A673 (cell line): ENCODE data around the gene MLIP. TPM values are rescaled to one million over a fixed set of nuclear protein-coding genes. Genes with fewer than 3 reads are reported as not detected.

ENCODE experiments used
- BruUV-seq: library from RNA; stranded (reverse); fragments of 400-500 nt; replicated peaks from 2 replicates; lab custom pipeline; 2021; lab: Mats Ljungman, UMichigan
- CTCF ChIA-PET: fragments of 300-600 bp; sonication (Branson Sonifier 250); formaldehyde crosslinking; loops from one replicate; lab custom pipeline; 2022; ENCODE audit warnings: antibody characterized with exemption; lab: Charles Lee
- POLR2A ChIA-PET: fragments of 300-600 bp; sonication (Branson Sonifier 250); formaldehyde crosslinking; loops from one replicate; lab custom pipeline; 2022; ENCODE audit warnings: antibody characterized with exemption; ENCODE audit not compliant: low non-redundant PET; lab: Charles Lee
- DNase-seq: peaks from one replicate; pipeline ENCODE4 v3.0.0-alpha.2; 2015; ENCODE audit warnings: low spot score
- H3K27ac ChIP-seq: fragments of 200-600 bp; sonication (generic); 2 replicates; pipeline ENCODE4 v1.5.1; 2016; ENCODE audit warnings: mixed run types, low read depth, mild to moderate bottlenecking, mixed read lengths, antibody characterized with exemption, low read length; ENCODE audit not compliant: poor library complexity, severe bottlenecking
- H3K27me3 ChIP-seq: fragments of 200-600 bp; sonication (generic); replicated peaks from 2 replicates; pipeline ENCODE4 v1.6.1; 2017; ENCODE audit warnings: mixed run types, low read depth, mild to moderate bottlenecking, mixed read lengths, antibody characterized with exemption, low read length; ENCODE audit not compliant: insufficient read depth, poor library complexity
- H3K36me3 ChIP-seq: fragments of 200-600 bp; sonication (generic); 2 replicates; pipeline ENCODE4 v1.6.1; 2016; ENCODE audit warnings: mixed run types, mild to moderate bottlenecking, mixed read lengths, antibody characterized with exemption, low read length; ENCODE audit not compliant: insufficient read depth, poor library complexity, severe bottlenecking
- H3K4me1 ChIP-seq: fragments of 200-600 bp; sonication (generic); 2 replicates; pipeline ENCODE4 v1.6.1; 2017; ENCODE audit warnings: mixed run types, mild to moderate bottlenecking, mixed read lengths, antibody characterized with exemption, low read length; ENCODE audit not compliant: insufficient read depth, poor library complexity, severe bottlenecking
- H3K4me3 ChIP-seq: fragments of 200-600 bp; sonication (generic); 2 replicates; pipeline ENCODE4 v1.5.1; 2016; ENCODE audit warnings: low read depth, mixed run types, mild to moderate bottlenecking, mixed read lengths, low read length; ENCODE audit not compliant: poor library complexity, severe bottlenecking
- H3K9me3 ChIP-seq: fragments of 200-600 bp; sonication (generic); 2 replicates; pipeline ENCODE4 v1.6.1; 2016; ENCODE audit warnings: mixed run types, low read depth, mild to moderate bottlenecking, mixed read lengths, antibody characterized with exemption, low read length; ENCODE audit not compliant: poor library complexity, severe bottlenecking
- EZH2 ChIP-seq: fragments of 200-600 bp; sonication (generic); IDR thresholded peaks from 2 replicates; pipeline ENCODE4 v1.6.1; 2017; ENCODE audit warnings: borderline replicate concordance, low read depth, mild to moderate bottlenecking, mixed read lengths, antibody characterized with exemption, low read length; ENCODE audit not compliant: poor library complexity, severe bottlenecking
- intact Hi-C: fragments of 100-400 bp; cut with micrococcal nuclease; formaldehyde crosslinking; loops from one replicate; pipeline ENCODE4 v1.10.0; 2022; ENCODE audit not compliant: unreplicated experiment
- total RNA-seq: library from RNA; stranded (reverse); gene quantifications from 2 replicates; pipeline ENCODE4 v1.2.3, GENCODE V29; 2021
- TF ChIP-seq, protein P1 (sequence below): fragments of 300-800, 200-600 bp; sonication (generic); conservative IDR thresholded peaks from 2 replicates; pipeline ENCODE4 v1.5.1; 2017; ENCODE audit warnings: low read depth, mild to moderate bottlenecking, antibody characterized with exemption, low read length, moderate library complexity, mixed read lengths

Gene MLIP
- total RNA-seq, 1 experiment from 2014 or later = 0.58 TPM

- CTCF ChIA-PET = no interaction called here
- POLR2A ChIA-PET = no interaction called here
- no TSS peak for BruUV-seq
Measured at GRCh38 chr6:54095723-54096122, 15.5 kb upstream of the MLIP start.

GRCh38 chr6:54096811-54097210, 14.4 kb upstream of the MLIP start:
- POLR2A ChIA-PET = no interaction called here
- intact Hi-C loops = no loop called here
- no peak overlapping the region for H3K27ac ChIP-seq
- CTCF ChIA-PET = no interaction called here
- H3K4me1 ChIP-seq = no peaks in the 10 kb centered on the region
- no peaks in the 10 kb centered on the region for H3K27me3 ChIP-seq
- no peak for DNase-seq
- no peak for TF ChIP-seq EZH2
- TF ChIP-seq, protein P1, sequence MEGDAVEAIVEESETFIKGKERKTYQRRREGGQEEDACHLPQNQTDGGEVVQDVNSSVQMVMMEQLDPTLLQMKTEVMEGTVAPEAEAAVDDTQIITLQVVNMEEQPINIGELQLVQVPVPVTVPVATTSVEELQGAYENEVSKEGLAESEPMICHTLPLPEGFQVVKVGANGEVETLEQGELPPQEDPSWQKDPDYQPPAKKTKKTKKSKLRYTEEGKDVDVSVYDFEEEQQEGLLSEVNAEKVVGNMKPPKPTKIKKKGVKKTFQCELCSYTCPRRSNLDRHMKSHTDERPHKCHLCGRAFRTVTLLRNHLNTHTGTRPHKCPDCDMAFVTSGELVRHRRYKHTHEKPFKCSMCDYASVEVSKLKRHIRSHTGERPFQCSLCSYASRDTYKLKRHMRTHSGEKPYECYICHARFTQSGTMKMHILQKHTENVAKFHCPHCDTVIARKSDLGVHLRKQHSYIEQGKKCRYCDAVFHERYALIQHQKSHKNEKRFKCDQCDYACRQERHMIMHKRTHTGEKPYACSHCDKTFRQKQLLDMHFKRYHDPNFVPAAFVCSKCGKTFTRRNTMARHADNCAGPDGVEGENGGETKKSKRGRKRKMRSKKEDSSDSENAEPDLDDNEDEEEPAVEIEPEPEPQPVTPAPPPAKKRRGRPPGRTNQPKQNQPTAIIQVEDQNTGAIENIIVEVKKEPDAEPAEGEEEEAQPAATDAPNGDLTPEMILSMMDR = no peak
- H3K36me3 ChIP-seq = no peaks in the 10 kb centered on the region
- H3K9me3 ChIP-seq = no peaks in the 10 kb centered on the region
- no peak overlapping the region for H3K4me3 ChIP-seq
- no TSS peak for BruUV-seq

More at GRCh38 chr6:54095723-54096122, 15.5 kb upstream of the MLIP start:
- Histone ChIP-seq H3K9me3 (no peaks in the 10 kb centered on the region), H3K4me3 (no peak overlapping the region), H3K27ac (no peak overlapping the region), H3K36me3 (no peaks in the 10 kb centered on the region), H3K27me3 (no peaks in the 10 kb centered on the region), H3K4me1 (no peaks in the 10 kb centered on the region)
- no peak for DNase-seq
- intact Hi-C loops = no loop called here
- TF ChIP-seq EZH2 = no peak
- TF ChIP-seq, protein P1 = no peak

- no peaks in the 10 kb centered on the region for H3K36me3 ChIP-seq
- no peak overlapping the region for H3K4me3 ChIP-seq
- intact Hi-C loops = no loop called here
- BruUV-seq = no TSS peak
- H3K9me3 ChIP-seq = no peaks in the 10 kb centered on the region
- CTCF ChIA-PET = no interaction called here
- TF ChIP-seq, protein P1 = no peak
- TF ChIP-seq EZH2 = no peak
- no peak for DNase-seq
- H3K27me3 ChIP-seq = no peaks in the 10 kb centered on the region
- POLR2A ChIA-PET = no interaction called here
- no peak overlapping the region for H3K27ac ChIP-seq
- H3K4me1 ChIP-seq = no peaks in the 10 kb centered on the region
Measured at GRCh38 chr6:54097753-54098152, 13.5 kb upstream of the MLIP start.
